GM18505 (cell line): ENCODE data around the gene KRT35.

Source experiments
- ATAC-seq: cut with Tn5 transposase; IDR thresholded peaks from one replicate; pipeline ENCODE4 v1.9.1; 2021; ENCODE audit not compliant: unreplicated experiment
- POLR2A ChIP-seq: IDR thresholded peaks from 4 replicates; pipeline ENCODE4 v1.6.1; 2011; ENCODE audit warnings: borderline replicate concordance; ENCODE audit not compliant: insufficient read depth, insufficient read length; ENCODE audit errors: extremely low read depth

Gene KRT35

GRCh38 chr17:41428591-41429291 is 52.2 kb downstream of the KRT35 start:
- no peak for TF ChIP-seq POLR2A
- ATAC-seq: no peak
